ENCODE data around the gene USP17L22.
"Not testable (repeated sequence)": the region's sequence is repeated elsewhere in the genome, so short reads cannot be mapped to it uniquely, and the experiment has no call there.

Gene USP17L22

DNA sequence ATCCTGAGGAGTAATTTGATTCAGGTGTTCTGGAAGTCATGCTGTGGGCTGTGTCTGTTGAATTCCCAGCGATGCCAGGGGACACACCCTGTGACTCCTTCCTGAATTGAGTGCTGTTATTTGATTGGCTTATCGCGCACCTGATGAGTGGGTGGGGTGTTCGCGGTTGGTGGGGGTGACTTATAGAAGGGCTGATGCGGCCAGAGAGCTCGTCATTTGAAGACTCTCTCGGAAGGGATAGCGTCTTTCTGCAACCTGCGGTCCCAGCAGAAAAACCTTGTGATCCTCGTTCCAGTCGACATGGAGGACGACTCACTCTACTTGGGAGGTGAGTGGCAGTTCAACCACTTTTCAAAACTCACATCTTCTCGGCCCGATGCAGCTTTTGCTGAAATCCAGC lies at the start of gene USP17L22:
Gene USP17L22 (plus strand): TSS at position 301 of the 400 bp plus-strand sequence. CDS start 0 bp downstream, at position 301.
- not testable (repeated sequence) for DNase-seq (ENCODE audit: low spot score)

- not testable (repeated sequence) for DNase-seq (ENCODE audit: low spot score)
Observed at GRCh38 chr4:9219852-9220251, 47.6 kb upstream of the USP17L22 start, which contains the start of gene USP17L12. TSS of gene USP17L12 (plus strand) at chr4:9220152. CDS start at chr4:9220152, 0 bp downstream.

- not testable (repeated sequence) for DNase-seq (ENCODE audit: low spot score)
Observed at GRCh38 chr4:9224596-9224995, 42.8 kb upstream of the USP17L22 start, which contains the start of gene USP17L13. TSS of gene USP17L13 (plus strand) at chr4:9224896. CDS start at chr4:9224896, 0 bp downstream.

GRCh38 chr4:9230249-9230648 lies 37.2 kb upstream of the USP17L22 start:
- not testable (repeated sequence) for DNase-seq (ENCODE audit: low spot score)

DNA sequence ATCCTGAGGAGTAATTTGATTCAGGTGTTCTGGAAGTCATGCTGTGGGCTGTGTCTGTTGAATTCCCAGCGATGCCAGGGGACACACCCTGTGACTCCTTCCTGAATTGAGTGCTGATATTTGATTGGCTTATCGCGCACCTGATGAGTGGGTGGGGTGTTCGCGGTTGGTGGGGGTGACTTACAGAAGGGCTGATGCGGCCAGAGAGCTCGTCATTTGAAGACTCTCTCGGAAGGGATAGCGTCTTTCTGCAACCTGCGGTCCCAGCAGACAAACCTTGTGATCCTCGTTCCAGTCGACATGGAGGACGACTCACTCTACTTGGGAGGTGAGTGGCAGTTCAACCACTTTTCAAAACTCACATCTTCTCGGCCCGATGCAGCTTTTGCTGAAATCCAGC lies 33.3 kb upstream of the USP17L22 start, which contains the start of gene USP17L15:
Gene USP17L15 (plus strand): TSS at position 301 of the 400 bp plus-strand sequence. CDS start 0 bp downstream, at position 301.
- not testable (repeated sequence) for DNase-seq (ENCODE audit: low spot score)

DNA sequence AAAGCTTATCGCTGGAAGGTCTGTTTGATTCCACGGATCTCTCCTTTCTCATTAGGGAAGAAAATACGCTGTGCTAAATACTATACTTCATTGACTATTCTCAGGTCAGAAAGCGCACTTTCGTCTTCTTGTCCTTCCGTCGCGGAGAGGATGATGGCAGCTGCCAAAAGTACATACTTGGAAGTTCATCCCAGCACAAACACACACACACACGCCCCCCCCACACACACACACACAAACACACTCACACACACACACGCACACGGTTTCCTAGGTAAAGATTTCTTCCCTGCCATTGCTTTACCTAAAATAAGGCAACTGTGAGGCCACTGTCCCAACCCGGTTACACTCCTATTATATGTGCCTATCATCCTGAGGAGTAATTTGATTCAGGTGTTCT lies 29.0 kb upstream of the USP17L22 start:
- DNase-seq (ENCODE audit: low spot score): not testable (repeated sequence)

DNA sequence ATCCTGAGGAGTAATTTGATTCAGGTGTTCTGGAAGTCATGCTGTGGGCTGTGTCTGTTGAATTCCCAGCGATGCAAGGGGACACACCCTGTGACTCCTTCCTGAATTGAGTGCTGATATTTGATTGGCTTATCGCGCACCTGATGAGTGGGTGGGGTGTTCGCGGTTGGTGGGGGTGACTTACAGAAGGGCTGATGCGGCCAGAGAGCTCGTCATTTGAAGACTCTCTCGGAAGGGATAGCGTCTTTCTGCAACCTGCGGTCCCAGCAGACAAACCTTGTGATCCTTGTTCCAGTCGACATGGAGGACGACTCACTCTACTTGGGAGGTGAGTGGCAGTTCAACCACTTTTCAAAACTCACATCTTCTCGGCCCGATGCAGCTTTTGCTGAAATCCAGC lies 23.8 kb upstream of the USP17L22 start, which contains the start of gene USP17L17:
Gene USP17L17 (plus strand): TSS at position 301 of the 400 bp plus-strand sequence. CDS start 0 bp downstream, at position 301.
- not testable (repeated sequence) for DNase-seq (ENCODE audit: low spot score)

DNA sequence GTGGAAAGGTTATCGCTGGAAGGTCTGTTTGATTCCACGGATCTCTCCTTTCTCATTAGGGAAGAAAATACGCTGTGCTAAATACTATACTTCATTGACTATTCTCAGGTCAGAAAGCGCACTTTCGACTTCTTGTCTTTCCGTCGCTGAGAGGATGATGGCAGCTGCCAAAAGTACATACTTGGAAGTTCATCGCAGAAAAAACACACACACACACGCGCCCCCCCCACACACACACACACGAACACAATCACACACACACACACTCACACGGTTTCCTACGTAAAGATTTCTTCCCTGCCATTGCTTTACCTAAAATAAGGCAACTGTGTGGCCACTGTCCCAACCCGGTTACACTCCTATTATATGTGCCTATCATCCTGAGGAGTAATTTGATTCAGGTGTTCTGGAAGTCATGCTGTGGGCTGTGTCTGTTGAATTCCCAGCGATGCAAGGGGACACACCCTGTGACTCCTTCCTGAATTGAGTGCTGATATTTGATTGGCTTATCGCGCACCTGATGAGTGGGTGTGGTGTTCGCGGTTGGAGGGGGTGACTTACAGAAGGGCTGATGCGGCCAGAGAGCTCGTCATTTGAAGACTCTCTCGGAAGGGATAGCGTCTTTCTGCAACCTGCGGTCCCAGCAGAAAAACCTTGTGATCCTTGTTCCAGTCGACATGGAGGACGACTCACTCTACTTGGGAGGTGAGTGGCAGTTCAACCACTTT lies 19.3 kb upstream of the USP17L22 start, which contains the start of gene USP17L18:
Gene USP17L18 (plus strand): TSS at position 678 of the 728 bp plus-strand sequence. CDS start 0 bp downstream, at position 678.
- DNase-seq (ENCODE audit: low spot score): not testable (repeated sequence)

DNA sequence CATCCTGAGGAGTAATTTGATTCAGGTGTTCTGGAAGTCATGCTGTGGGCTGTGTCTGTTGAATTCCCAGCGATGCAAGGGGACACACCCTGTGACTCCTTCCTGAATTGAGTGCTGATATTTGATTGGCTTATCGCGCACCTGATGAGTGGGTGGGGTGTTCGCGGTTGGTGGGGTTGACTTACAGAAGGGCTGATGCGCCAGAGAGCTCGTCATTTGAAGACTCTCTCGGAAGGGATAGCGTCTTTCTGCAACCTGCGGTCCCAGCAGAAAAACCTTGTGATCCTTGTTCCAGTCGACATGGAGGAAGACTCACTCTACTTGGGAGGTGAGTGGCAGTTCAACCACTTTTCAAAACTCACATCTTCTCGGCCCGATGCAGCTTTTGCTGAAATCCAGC lies 14.3 kb upstream of the USP17L22 start, which contains the start of gene USP17L19:
Gene USP17L19 (plus strand): TSS at position 301 of the 400 bp plus-strand sequence. CDS start 0 bp downstream, at position 301.
- DNase-seq (ENCODE audit: low spot score): not testable (repeated sequence)

GRCh38 chr4:9257824-9258223 lies 9.6 kb upstream of the USP17L22 start, which contains the start of gene USP17L20:
TSS of gene USP17L20 (plus strand) at chr4:9258124. CDS start at chr4:9258124, 0 bp downstream.
- DNase-seq (ENCODE audit: low spot score): not testable (repeated sequence)

- DNase-seq (ENCODE audit: low spot score): not testable (repeated sequence)
Observed at GRCh38 chr4:9262572-9262971, 4.8 kb upstream of the USP17L22 start, which contains the start of gene USP17L21. TSS of gene USP17L21 (plus strand) at chr4:9262872. CDS start at chr4:9262872, 0 bp downstream.

GRCh38 chr4:9271719-9272118 lies 4.3 kb downstream of the USP17L22 start:
- not testable (repeated sequence) for DNase-seq (ENCODE audit: low spot score)

Data from AG20443 (cell line).